Neuronal stem cell (in vitro differentiated cells): ENCODE results near the gene C16orf95.
"Not testable (repeated sequence)": the region's sequence is repeated elsewhere in the genome, so short reads cannot be mapped to it uniquely, and the experiment has no call there.

ENCODE experiments used
- DNase-seq: peaks from one replicate; pipeline ENCODE4 v3.0.0-alpha.2; 2013; ENCODE audit warnings: low spot score
- H2AFZ ChIP-seq: one replicate; pipeline ENCODE4 v1.6.1; 2013; ENCODE audit warnings: mild to moderate bottlenecking, low read length, inconsistent platforms
- H2AK5ac ChIP-seq: 2 replicates; pipeline ENCODE4 v1.6.1; 2013; ENCODE audit warnings: low read depth, mild to moderate bottlenecking, inconsistent platforms, low read length, moderate library complexity, mixed read lengths
- H2BK120ac ChIP-seq: 2 replicates; pipeline ENCODE4 v1.6.1; 2013; ENCODE audit warnings: low read depth, mild to moderate bottlenecking, inconsistent platforms, low read length, moderate library complexity, mixed read lengths
- H2BK12ac ChIP-seq: one replicate; pipeline ENCODE4 v1.6.1; 2013; ENCODE audit warnings: low read length, inconsistent platforms
- H2BK15ac ChIP-seq: 2 replicates; pipeline ENCODE4 v1.6.1; 2013; ENCODE audit warnings: mild to moderate bottlenecking, low read length, inconsistent platforms, mixed read lengths
- H2BK5ac ChIP-seq: one replicate; pipeline ENCODE4 v1.6.1; 2013; ENCODE audit warnings: inconsistent platforms, mild to moderate bottlenecking, low read length, moderate library complexity
- H3K14ac ChIP-seq: one replicate; pipeline ENCODE4 v1.6.1; 2013; ENCODE audit warnings: low read length, inconsistent platforms
- H3K18ac ChIP-seq: 2 replicates; pipeline ENCODE4 v1.6.1; 2013; ENCODE audit warnings: low read length, inconsistent platforms
- H3K23ac ChIP-seq: 2 replicates; pipeline ENCODE4 v1.6.1; 2013; ENCODE audit warnings: low read depth, mild to moderate bottlenecking, mixed read lengths, low read length, inconsistent platforms; ENCODE audit not compliant: poor library complexity
- H3K27ac ChIP-seq: replicated peaks from 3 replicates; pipeline ENCODE4 v1.5.1; 2013; ENCODE audit warnings: low read length, inconsistent platforms
- H3K27me3 ChIP-seq, 3 experiments: 2 replicates each; pipeline ENCODE4 v1.6.1; 2013; ENCODE audit warnings: low read length in 3 of 3, mild to moderate bottlenecking in 2 of 3, inconsistent platforms in 1 of 3, low read depth in 1 of 3, mixed read lengths in 1 of 3, moderate library complexity in 1 of 3; ENCODE audit not compliant: control insufficient read depth in 3 of 3, insufficient read depth in 3 of 3
- H3K36me3 ChIP-seq, 2 donors: replicated peaks in 1 of 2; 2 replicates each; pipeline ENCODE4 v1.6.1; 2013; ENCODE audit warnings: low read length in 2 of 2; ENCODE audit not compliant: control insufficient read depth in 2 of 2, insufficient read depth in 2 of 2
- H3K4ac ChIP-seq: 2 replicates; pipeline ENCODE4 v1.6.1; 2013; ENCODE audit warnings: inconsistent platforms, mild to moderate bottlenecking, low read length, moderate library complexity
- H3K4me1 ChIP-seq, 2 donors: 1 replicate in 1 of 2; 2 replicates in 1 of 2; pipeline ENCODE4 v1.6.1; 2013; ENCODE audit warnings: low read length in 2 of 2, low read depth in 1 of 2; ENCODE audit not compliant: control insufficient read depth in 2 of 2, insufficient read depth in 1 of 2
- H3K4me2 ChIP-seq: one replicate; pipeline ENCODE4 v1.6.1; 2013; ENCODE audit warnings: mild to moderate bottlenecking, low read length, inconsistent platforms; ENCODE audit not compliant: insufficient read depth, poor library complexity, severe bottlenecking
- H3K4me3 ChIP-seq, 2 donors: 2 replicates each; pipeline ENCODE4 v1.5.1; 2013; ENCODE audit warnings: low read length in 2 of 2, mild to moderate bottlenecking in 2 of 2, inconsistent platforms in 1 of 2, moderate library complexity in 1 of 2
- H3K79me1 ChIP-seq: one replicate; pipeline ENCODE4 v1.6.1; 2013; ENCODE audit warnings: low read depth, mild to moderate bottlenecking, inconsistent platforms, low read length, moderate library complexity
- H3K9ac ChIP-seq: one replicate; pipeline ENCODE4 v1.6.1; 2013; ENCODE audit warnings: mild to moderate bottlenecking, low read depth, low read length, inconsistent platforms; ENCODE audit not compliant: poor library complexity
- H3K9me3 ChIP-seq, 2 donors: replicated peaks in 1 of 2; 2 replicates each; pipeline versions ENCODE3 to v1.6.1; 2013; ENCODE audit warnings: low read length in 2 of 2, mild to moderate bottlenecking in 2 of 2, inconsistent platforms in 1 of 2, low read depth in 1 of 2, mixed read lengths in 1 of 2, moderate library complexity in 1 of 2; ENCODE audit not compliant: control insufficient read depth in 2 of 2, insufficient read depth in 1 of 2
- H4K8ac ChIP-seq: one replicate; pipeline ENCODE4 v1.6.1; 2013; ENCODE audit warnings: low read depth, mild to moderate bottlenecking, inconsistent platforms, low read length, moderate library complexity
- H4K91ac ChIP-seq: one replicate; pipeline ENCODE4 v1.6.1; 2013; ENCODE audit warnings: low read length, low read depth, mild to moderate bottlenecking, inconsistent platforms; ENCODE audit not compliant: poor library complexity
- WGBS, 2 donors: extraction: QIAGEN DNeasy Blood & Tissue Kit; methylation state at CpG; one replicate each; pipeline ENCODE4 v1.1.7; 2013; ENCODE audit warnings: missing lambda C conversion rate in 2 of 2, mixed read lengths in 1 of 2; ENCODE audit not compliant: insufficient read length in 2 of 2, insufficient replicate concordance in 1 of 2; ENCODE audit errors: extremely low coverage in 2 of 2; 5-methylcytosine and 5-hydroxymethylcytosine counted together

Gene C16orf95

DNA sequence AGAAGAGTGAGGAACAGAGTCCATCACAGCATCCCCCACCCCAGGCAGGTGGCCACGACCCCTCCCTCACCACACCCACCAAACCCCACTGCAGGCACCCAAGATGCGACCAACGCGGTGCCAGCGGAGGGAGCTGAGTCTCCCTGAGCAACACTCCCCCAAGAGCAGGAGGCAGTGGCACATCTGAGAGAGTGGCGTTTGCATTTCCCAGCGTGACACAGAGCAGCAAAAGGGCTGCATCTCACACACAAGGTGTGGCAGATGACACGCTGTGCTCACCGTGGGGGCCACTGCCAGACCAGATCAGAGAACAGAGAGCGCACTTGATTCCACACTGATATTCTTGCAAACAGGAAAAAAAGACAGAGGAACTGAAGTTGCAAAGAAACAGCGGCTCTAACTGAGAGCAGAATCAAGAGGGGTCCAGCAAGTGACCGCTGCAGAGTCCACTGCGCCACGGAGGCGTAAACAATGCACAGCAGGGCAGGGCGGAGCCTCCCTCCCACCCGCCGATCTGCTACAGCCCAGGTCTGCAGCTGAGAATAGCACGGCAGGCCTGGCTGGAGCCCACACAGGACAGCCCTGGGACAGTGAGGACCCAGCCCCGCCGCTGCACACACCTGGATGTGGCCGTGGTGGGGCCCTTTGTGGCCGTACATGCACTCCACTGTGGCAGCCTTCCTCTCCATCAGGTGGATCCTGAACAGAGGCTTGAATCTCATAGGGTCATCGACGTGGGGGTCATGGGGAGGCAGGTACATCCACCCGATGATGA lies 26.0 kb upstream of the C16orf95 start:
- H3K4me2 ChIP-seq = peak overlapping the region; percentile 14
- DNase-seq = no peak
- peaks cover 0 to 26% of the 10 kb centered on the region in 2 donors for H3K4me1 ChIP-seq
- H2BK5ac ChIP-seq = peak overlapping the region; percentile 93
- no peak overlapping the region for H3K4me3 ChIP-seq
- peaks cover 0 to 4% of the 10 kb centered on the region in 2 donors for H3K9me3 ChIP-seq
- H3K23ac ChIP-seq = peak overlapping the region; percentile 77
- H4K91ac ChIP-seq = no peak overlapping the region
- peak overlapping the region; percentile 68 for H2BK12ac ChIP-seq
- H3K36me3 ChIP-seq = peaks cover 19 to 43% of the 10 kb centered on the region in 2 donors
- peak overlapping the region; percentile 92 for H3K14ac ChIP-seq
- peak overlapping the region; percentile 57 for H3K9ac ChIP-seq
- H4K8ac ChIP-seq = peak overlapping the region; percentile 10
- no peak overlapping the region for H2AFZ ChIP-seq
- H2BK15ac ChIP-seq = peak overlapping the region; percentile 33
- WGBS, 2 donors = no CpG with 5 or more reads among the region's 26 CpGs
- H3K27me3 ChIP-seq = no peaks in the 10 kb centered on the region
- peak overlapping the region; percentile 18 for H2AK5ac ChIP-seq
- H3K4ac ChIP-seq = peak overlapping the region; percentile 31
- no peak overlapping the region for H3K27ac ChIP-seq
- peaks cover 13% of the 10 kb centered on the region for H3K79me1 ChIP-seq
- peak overlapping the region; percentile 56 for H2BK120ac ChIP-seq
- peak overlapping the region; percentile 81 for H3K18ac ChIP-seq

DNA sequence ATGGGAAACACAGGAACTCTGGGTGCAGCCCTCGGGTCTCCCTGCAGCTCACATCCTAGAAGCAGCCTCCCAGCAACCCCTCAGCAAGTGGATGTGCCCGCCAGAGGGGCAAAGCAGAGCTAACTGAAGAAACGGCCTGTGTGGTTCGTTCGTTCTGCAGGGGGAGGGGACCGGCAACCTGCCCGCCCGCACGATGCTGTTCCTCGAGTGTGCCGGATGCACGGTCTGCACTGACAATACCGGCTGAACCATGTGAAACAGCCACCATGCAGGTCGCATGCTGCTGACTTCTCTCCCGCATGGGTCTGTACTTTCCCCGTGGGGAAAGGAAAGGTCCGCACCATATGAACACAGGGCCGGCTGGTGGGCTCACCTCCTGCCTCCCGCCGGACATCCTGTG lies 25.3 kb upstream of the C16orf95 start:
- peak overlapping the region; percentile 57 for H3K9ac ChIP-seq
- no peak overlapping the region for H4K8ac ChIP-seq
- peak overlapping the region; percentile 5 for H3K18ac ChIP-seq
- H2BK5ac ChIP-seq = peak overlapping the region; percentile 93
- no peak overlapping the region for H2BK120ac ChIP-seq
- no peak overlapping the region for H3K4ac ChIP-seq
- no peak overlapping the region for H2BK12ac ChIP-seq
- H2BK15ac ChIP-seq = no peak overlapping the region
- H3K4me1 ChIP-seq = peaks cover 0 to 26% of the 10 kb centered on the region in 2 donors
- peaks cover 11% of the 10 kb centered on the region for H3K79me1 ChIP-seq
- no peak overlapping the region for H4K91ac ChIP-seq
- no peak overlapping the region for H3K27ac ChIP-seq
- H3K14ac ChIP-seq = peak overlapping the region; percentile 92
- H3K23ac ChIP-seq = no peak overlapping the region
- no peak overlapping the region for H3K4me2 ChIP-seq
- no peak overlapping the region for H3K4me3 ChIP-seq
- H3K9me3 ChIP-seq = peaks cover 0 to 2% of the 10 kb centered on the region in 2 donors
- no peak overlapping the region for H2AK5ac ChIP-seq
- no peak overlapping the region for H2AFZ ChIP-seq
- no peaks in the 10 kb centered on the region for H3K27me3 ChIP-seq
- no peak for DNase-seq
- H3K36me3 ChIP-seq = peaks cover 19 to 43% of the 10 kb centered on the region in 2 donors
- no CpG with 5 or more reads among the region's 20 CpGs for WGBS, 2 donors

DNA sequence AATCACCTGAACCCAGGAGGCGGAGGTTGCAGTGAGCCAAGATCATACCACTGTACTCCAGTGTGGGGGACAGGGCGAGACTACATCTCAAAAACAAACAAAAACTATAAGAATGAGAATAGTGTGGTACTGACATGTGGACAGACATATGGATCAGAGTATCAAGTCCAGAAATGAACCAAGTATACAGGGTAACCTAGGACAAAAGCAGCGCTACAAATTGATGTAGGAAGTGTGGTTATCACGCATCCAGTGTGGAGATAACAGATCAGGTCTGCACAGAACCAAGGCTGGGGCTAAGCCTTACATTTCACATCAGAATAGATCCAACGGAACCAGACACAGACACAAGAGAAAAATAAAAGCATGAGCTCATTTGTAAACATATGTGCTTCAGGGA lies 23.0 kb upstream of the C16orf95 start:
- H2AK5ac ChIP-seq = no peak overlapping the region
- H2BK120ac ChIP-seq = no peak overlapping the region
- H2BK15ac ChIP-seq = no peak overlapping the region
- H3K4me1 ChIP-seq = peaks cover 0 to 18% of the 10 kb centered on the region in 2 donors
- WGBS, 2 donors = no CpG with 5 or more reads among the region's 5 CpGs
- H2BK12ac ChIP-seq = no peak overlapping the region
- no peak overlapping the region for H3K23ac ChIP-seq
- H4K8ac ChIP-seq = no peak overlapping the region
- H3K27ac ChIP-seq = no peak overlapping the region
- H3K9me3 ChIP-seq = peaks cover 0 to 2% of the 10 kb centered on the region in 2 donors
- no peak overlapping the region for H3K14ac ChIP-seq
- DNase-seq = no peak
- no peak overlapping the region for H3K18ac ChIP-seq
- H3K4ac ChIP-seq = no peak overlapping the region
- no peak overlapping the region for H2AFZ ChIP-seq
- H3K4me3 ChIP-seq = no peak overlapping the region
- H4K91ac ChIP-seq = no peak overlapping the region
- H3K79me1 ChIP-seq = peaks cover 13% of the 10 kb centered on the region
- peaks cover 23 to 39% of the 10 kb centered on the region in 2 donors for H3K36me3 ChIP-seq
- no peak overlapping the region for H3K9ac ChIP-seq
- H2BK5ac ChIP-seq = no peak overlapping the region
- H3K4me2 ChIP-seq = no peak overlapping the region
- H3K27me3 ChIP-seq = no peaks in the 10 kb centered on the region

DNA sequence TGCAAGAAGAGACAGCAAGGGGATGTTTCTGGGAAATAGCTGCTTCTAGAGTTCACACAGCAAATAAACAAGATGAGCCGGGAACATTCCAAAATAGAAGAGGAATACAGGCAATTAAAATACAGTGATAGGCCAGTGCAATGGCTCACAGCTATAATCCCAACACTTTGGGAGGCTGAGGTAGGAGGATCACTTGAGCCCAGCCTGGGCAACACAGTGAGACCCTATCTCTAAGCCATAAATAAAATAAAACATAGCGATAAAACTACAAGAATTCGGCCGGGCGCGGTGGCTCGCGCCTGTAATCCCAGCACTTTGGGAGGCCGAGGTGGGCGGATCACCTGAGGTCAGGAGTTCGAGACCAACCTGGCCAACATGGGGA lies 22.5 kb upstream of the C16orf95 start:
- not testable (repeated sequence) for H2BK12ac ChIP-seq, H3K9ac ChIP-seq, H2BK5ac ChIP-seq, H4K8ac ChIP-seq, H2AFZ ChIP-seq, H2BK15ac ChIP-seq, H3K4ac ChIP-seq, H3K18ac ChIP-seq, H3K27ac ChIP-seq, H3K4me3 ChIP-seq, H3K4me2 ChIP-seq, H2AK5ac ChIP-seq, H2BK120ac ChIP-seq, H3K27me3 ChIP-seq, H3K23ac ChIP-seq, DNase-seq, H4K91ac ChIP-seq, H3K9me3 ChIP-seq
- WGBS, 2 donors = no CpG with 5 or more reads among the region's 11 CpGs
- peaks cover 24 to 44% of the 10 kb centered on the region in 2 donors for H3K36me3 ChIP-seq
- H3K4me1 ChIP-seq = peaks cover 0 to 15% of the 10 kb centered on the region in 2 donors
- peaks cover 13% of the 10 kb centered on the region for H3K79me1 ChIP-seq
- peak overlapping the region; percentile 47 for H3K14ac ChIP-seq
